HG02623 (cell line): ENCODE results near the gene SRSF6.
"Not testable (repeated sequence)": the region's sequence is repeated elsewhere in the genome, so short reads cannot be mapped to it uniquely, and the experiment has no call there.

Experiments used
- ATAC-seq: cut with Tn5 transposase; IDR thresholded peaks from one replicate; pipeline ENCODE4 v1.9.1; 2021; ENCODE audit warnings: moderate library complexity; ENCODE audit not compliant: unreplicated experiment

SRSF6 gene

GRCh38 chr20:43457640-43458421, at the start of gene SRSF6:
TSS of gene SRSF6 (plus strand) at chr20:43457896. CDS start at chr20:43458034, 138 bp downstream.
- peak; percentile 82 for ATAC-seq

DNA sequence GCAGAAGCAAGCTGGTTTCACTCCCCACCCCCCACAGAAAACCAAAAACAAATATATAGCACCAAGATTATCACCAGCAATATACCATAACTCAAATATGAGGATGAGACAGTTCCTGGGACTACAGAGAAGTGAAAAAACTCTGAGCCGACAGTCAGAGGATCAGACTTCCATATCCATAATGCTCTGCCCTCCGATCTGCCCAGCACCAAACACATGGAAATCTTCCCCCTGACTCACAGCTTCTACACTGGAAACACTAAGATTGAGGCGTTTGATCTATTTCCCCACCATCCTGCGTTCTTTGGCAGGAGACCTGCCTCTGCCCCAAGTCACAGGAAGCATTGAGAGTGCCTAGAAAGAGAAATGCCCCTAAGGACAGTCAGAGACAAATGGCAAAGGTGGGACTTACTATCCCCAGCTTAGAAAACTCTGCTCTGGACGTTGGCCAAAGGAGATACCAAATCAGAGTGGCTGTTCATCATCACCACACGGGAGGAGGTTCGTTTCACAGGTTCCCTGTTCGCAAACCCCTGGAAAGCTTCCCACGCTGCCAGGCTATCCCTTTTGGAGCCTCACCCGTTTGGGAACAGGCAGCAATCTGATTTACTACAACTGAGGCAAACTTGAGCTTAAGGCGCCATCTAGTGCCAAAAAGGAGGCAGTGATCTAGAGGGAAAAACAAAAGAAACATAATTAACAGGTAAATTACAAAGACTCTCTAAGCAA, 48.7 kb upstream of the SRSF6 start:
- no peak for ATAC-seq

GRCh38 chr20:43409577-43409913, 48.2 kb upstream of the SRSF6 start:
- no peak for ATAC-seq

DNA sequence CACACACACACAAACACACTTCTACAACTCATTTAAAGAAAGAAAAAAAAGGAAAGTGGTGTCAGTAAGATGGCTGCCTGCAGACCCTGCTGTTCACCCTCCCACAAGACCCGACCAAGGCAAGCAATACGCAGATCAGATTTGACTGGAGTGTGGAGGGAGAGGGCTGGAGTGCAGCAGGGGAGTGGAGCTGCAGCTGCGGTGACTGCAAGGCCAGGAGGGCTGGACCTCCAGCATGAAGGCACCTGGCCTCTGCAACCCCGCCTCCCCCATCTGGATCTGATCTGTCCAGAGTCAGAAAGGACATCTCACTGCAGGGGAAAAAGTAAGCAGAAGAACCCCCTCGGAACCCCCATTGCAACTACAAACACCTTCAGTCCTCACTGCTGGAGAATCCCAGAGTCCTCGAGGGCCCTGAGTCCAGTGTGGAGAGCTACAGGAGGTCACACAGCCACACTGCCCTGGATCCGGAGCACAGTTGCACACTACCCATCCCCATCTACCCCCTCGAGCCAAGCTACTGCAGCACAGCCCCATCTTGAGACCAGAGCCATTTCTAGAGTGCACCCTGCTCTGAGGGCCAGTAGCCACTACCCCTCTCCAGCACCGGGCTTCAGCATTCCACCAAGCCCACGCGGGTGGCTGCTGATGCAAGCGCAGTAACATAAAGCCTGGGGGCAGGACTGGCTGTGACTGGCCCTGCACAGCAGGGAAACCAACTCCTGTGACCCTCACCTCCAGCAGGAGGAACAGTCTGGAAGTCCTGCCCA, 41.9 kb upstream of the SRSF6 start:
- ATAC-seq = no peak

GRCh38 chr20:43416591-43417228, 41.0 kb upstream of the SRSF6 start:
- ATAC-seq = no peak

DNA sequence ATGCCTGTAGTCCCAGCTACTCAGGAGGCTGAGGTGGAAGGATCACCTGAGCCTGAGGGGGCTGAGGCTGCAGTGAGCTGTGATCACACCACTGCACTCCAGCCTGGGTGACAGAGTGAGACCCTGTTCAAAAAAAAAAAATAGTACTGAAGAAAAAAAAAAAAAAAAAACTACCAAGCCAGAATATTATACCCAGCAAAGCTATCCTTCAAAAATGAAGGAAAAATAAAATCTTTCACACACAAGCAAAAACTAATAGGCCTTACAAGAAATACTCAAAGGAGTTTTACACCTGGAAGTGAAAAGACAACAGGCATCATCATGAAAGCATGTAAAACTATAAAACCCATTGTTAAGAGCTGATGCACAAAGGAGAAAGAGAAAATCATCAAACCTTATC, 37.5 kb upstream of the SRSF6 start:
- no peak for ATAC-seq

DNA sequence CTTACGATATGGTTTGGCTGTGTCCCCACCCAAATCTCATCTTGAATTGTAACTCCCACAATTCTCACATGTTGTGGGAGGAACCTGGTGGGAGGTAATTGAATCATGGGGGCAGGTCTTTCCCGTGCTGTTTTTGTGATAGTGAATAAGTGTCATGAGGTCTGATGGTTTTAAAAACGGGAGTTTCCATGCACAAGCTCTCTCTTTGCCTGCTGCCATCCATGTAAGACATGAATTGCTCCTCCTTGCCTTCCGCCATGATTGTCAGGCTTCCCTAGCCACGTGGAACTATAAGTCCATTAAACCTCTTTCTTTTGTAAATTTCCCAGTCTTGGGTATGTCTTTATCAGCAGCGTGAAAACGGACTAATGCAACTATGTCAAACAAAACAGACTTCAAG, 36.8 kb upstream of the SRSF6 start:
- not testable (repeated sequence) for ATAC-seq

GRCh38 chr20:43426172-43426571, 31.5 kb upstream of the SRSF6 start:
- ATAC-seq = no peak

DNA sequence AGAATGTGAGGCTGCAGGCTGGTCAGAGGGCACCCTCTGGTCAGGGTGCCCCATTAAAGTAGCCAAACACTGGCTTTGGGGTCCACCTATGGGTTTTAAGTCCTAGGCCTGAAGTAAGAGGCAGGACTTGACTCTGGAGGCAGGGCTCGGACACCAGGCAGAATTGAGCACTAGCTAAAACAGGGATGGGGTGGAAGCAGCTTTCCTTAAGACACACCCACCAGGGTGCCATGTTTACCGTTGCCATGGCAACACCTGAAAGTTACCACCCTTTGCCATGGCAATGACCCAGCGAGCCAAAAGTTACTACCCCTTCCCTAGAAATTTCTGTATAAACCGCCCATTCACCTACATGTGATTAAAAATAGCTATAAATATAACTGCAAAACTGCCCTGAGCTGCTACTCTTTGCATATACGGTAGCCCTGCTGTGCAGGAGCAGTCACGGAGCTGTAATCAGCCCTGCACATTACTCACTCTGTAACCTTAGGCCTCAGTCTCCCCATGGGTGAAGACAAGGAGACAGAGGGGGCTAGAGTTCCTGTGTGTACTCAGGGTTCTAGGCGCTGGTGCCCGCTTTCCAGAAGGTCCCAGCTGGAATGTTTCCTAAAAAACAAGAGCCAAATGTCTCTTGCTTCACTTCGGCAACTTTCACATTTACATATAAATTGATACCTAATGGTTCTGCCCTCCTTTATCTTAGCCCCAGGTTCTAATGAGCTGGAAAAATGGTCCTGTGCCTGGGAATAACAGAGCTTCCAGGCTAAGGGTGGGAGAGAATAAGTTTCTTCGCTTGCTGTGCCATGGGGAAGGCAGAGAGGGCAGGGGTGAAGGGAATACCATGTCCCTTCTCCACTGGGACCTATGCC, 27.2 kb upstream of the SRSF6 start:
- ATAC-seq = no peak

GRCh38 chr20:43431134-43431519, 26.6 kb upstream of the SRSF6 start:
- no peak for ATAC-seq

- ATAC-seq = no peak
These were observed 25.2 kb upstream of the SRSF6 start for GRCh38 chr20:43432498-43432897.

- ATAC-seq = no peak
These were observed 24.3 kb upstream of the SRSF6 start for GRCh38 chr20:43433250-43433854.

DNA sequence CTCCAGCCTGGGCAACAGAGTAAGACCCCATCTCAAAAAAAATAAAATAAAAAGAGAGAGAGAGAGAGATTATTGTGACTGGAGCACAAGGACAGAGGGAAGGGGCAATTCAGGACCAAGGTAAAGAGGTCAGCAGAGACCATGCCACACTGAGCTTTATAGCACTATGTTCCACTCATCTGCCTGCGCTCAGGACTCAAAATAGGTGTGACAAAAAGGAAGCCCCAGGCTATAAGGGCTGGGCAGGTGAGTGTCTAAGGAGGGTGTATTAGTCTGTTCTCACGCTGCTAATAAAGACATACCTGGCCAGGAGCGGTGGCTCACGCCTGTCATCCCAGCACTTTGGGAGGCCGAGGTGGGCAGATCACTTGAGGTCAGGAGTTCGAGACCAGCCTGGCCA, 23.1 kb upstream of the SRSF6 start:
- ATAC-seq = no peak

GRCh38 chr20:43438578-43439316, 18.9 kb upstream of the SRSF6 start:
- peak; percentile 83 for ATAC-seq

DNA sequence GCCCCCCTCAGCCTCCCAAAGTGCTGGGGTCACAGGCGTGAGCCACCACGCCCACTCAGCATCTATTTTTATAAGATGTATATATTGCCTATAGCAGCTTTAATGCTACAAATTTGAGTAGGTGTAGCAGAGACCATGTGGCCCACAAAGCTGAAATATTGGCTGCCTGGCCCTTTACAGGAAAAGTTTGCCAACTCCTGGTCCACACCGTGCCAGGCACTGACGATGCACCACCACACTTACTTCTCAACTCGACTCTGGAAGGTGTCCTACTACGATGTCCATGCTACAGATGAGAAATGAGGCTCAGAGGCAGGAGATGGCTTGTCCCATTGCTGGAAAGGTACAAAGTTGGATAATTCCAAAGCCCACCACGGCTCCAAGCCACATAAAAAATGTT, 17.2 kb upstream of the SRSF6 start:
- no peak for ATAC-seq

DNA sequence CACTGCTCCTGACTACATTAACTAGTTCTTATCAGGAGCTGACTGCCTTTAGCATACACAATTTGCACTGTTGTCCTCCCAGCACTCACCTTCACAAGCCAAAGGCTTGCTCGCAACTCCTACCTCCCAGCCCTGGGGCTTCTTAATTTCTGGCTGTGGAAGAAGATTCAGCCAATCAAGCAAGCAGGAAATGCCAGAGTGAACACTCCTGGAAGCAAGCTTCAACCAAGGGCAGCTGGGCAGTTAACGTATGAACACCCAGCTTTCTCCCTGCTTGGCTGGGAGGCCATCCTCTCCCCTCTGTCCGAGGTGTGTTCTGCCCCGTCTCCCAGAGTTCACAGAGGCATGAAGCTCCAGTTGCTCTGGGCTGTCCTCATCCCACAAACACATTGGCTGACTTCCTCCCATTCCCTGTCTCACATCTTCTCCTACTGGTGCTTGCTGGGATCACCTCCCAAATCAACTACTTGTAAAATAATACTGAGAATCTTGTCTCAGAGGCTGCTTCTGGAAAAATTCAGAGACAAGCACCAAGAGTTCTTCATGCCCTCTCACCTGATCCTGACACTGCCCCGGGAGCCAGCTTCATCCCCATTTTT, 15.3 kb upstream of the SRSF6 start:
- ATAC-seq = no peak

- ATAC-seq = no peak
These were observed 13.6 kb upstream of the SRSF6 start for GRCh38 chr20:43444107-43444506.

- no peak for ATAC-seq
These were observed 11.3 kb upstream of the SRSF6 start for GRCh38 chr20:43446361-43446879.

DNA sequence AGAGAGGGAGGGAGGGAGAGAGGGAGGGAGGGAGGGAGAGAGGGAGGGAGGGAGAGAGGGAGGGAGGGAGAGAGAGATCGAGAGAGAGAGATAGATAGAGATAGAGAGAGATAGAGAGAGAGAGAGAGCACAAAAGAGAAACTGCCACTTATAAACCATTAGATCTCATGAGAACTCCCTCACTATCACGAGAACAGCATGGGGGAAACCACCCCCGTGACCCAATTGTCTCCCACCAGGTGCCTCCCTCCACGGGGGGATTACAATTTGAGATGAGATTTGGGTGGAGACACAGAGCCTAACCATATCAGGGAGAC, 9.3 kb upstream of the SRSF6 start:
- not testable (repeated sequence) for ATAC-seq
